Mucosa of stomach (tissue), 1 donor: Measurements from ENCODE around the gene RPP25.
A peak's percentile ranks its signal among the peaks of the same experiment; 100 is the strongest.

Source experiments
- H3K27me3 ChIP-seq: one replicate; pipeline ENCODE4 v1.7.0; 2013; ENCODE audit warnings: mild to moderate bottlenecking, low read length; ENCODE audit not compliant: control insufficient read depth, insufficient read depth
- H3K36me3 ChIP-seq: one replicate; pipeline ENCODE4 v1.7.0; 2013; ENCODE audit warnings: low read length; ENCODE audit not compliant: control insufficient read depth, insufficient read depth
- H3K4me1 ChIP-seq: one replicate; pipeline ENCODE4 v1.7.0; 2013; ENCODE audit warnings: mild to moderate bottlenecking, low read length; ENCODE audit not compliant: control insufficient read depth, insufficient read depth
- H3K4me3 ChIP-seq: one replicate; pipeline ENCODE4 v1.7.0; 2013; ENCODE audit warnings: low read length
- H3K9ac ChIP-seq: one replicate; pipeline ENCODE4 v1.7.0; 2013; ENCODE audit warnings: mild to moderate bottlenecking, low read length, moderate library complexity
- H3K9me3 ChIP-seq: one replicate; pipeline ENCODE4 v1.7.0; 2013; ENCODE audit warnings: mild to moderate bottlenecking, low read length, moderate library complexity; ENCODE audit not compliant: control insufficient read depth
- donor health status: Pancreatic carcinoma.

The RPP25 gene, protein sequence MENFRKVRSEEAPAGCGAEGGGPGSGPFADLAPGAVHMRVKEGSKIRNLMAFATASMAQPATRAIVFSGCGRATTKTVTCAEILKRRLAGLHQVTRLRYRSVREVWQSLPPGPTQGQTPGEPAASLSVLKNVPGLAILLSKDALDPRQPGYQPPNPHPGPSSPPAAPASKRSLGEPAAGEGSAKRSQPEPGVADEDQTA

DNA sequence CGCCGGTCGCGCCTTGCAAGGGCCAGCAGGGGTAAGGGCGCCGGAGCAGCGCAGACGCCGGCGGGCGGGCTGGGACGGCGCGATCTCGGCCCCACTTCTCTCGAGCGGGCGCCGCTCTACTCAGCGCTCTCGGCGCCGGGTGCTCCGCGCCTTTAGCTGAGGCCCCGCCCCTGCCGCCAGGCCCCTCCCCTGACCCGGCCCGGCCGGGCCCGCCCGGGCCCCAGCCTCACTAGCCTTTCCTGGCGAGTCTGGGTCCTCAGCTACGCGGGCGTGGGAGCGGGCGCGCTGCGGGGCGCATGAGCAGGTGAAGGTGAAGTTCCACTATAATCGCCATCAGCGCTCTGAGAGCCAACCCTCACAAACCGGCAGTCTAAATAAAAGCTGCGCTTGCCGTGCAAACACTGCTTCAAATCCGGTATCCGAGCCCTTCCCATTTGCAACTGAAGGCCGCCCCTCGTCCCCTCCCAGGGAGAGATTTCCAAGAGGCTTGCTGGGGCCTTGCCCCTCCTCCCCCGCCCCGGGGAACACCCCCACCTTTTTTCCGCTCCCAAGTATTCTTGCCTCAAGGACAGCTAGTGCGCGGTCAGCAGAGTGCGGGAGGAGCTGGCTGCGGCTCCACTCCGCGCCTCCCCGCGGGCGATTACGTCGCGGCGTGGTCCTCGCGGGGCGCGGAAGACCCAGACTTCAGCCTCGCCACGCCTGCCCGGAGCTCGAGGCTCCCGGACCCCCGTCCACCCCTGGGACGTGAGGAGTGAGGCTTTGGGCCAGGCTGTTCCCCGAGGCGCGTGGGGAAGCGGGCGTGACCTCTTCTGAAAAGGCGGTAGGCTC is at the start of gene RPP25:
TSS of gene RPP25 (minus strand) at position 125 of the 828 bp plus-strand sequence. CDS start 189 bp downstream, outside the sequence.
- Histone ChIP-seq H3K4me1 (peaks cover 51% of the 10 kb centered on the region), H3K27me3 (peaks cover 20% of the 10 kb centered on the region)

DNA sequence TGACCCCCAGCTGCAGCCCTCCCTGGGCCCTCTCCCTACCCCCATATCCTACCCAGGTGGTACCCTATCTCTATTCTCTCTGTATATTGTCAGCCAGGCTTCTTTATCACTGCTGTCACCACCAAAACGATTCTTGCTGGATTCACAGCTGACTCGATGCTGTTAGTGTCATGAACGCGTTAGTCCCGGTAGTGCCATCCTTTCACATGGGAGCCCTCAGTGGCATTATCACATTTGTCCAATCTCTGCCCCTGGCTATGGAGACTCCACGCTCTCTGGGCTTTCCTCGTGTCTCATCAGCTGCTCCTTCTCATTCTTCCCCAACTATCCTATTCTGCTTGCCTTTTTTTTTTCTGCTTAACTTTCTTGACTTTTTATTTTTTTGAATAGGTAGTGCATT is 45.8 kb upstream of the RPP25 start:
- no peak overlapping the region for H3K9ac ChIP-seq
- H3K9me3 ChIP-seq, result no peaks in the 10 kb centered on the region
- no peaks in the 10 kb centered on the region for H3K27me3 ChIP-seq
- no peak overlapping the region for H3K4me3 ChIP-seq
- H3K36me3 ChIP-seq, result no peaks in the 10 kb centered on the region
- H3K4me1 ChIP-seq, result peaks cover 21% of the 10 kb centered on the region

More for the DNA sequence above, at the start of gene RPP25:
- Histone ChIP-seq H3K9ac (peak within 1 kb of the TSS; percentile 73), H3K4me3 (peak within 1 kb of the TSS; percentile 35), H3K9me3 (no peaks in the 10 kb centered on the region), H3K36me3 (no peaks in the 10 kb centered on the region)

DNA sequence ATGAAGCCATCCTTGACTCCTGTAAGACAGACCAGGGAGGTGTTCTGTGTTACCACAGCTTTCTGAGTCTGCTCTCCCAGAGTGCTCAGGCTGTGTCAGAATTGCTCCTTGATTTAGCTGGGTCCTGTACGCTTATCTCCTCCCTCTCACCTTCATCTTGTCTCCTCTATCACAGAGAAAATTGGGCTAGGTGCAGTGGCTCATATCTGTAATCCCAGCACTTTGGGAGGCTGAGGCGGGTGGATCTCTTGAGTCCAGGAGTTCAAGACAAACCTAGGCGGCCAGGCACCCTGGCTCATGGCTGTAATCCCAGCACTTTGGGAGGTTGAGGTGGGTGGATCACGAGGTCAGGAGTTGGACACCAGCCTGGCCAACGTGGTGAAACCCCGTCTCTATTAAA is 44.7 kb upstream of the RPP25 start:
- Histone ChIP-seq H3K4me3 (no peak overlapping the region), H3K4me1 (peaks cover 32% of the 10 kb centered on the region), H3K36me3 (no peaks in the 10 kb centered on the region), H3K9me3 (no peaks in the 10 kb centered on the region), H3K27me3 (peaks cover 11% of the 10 kb centered on the region), H3K9ac (no peak overlapping the region)

DNA sequence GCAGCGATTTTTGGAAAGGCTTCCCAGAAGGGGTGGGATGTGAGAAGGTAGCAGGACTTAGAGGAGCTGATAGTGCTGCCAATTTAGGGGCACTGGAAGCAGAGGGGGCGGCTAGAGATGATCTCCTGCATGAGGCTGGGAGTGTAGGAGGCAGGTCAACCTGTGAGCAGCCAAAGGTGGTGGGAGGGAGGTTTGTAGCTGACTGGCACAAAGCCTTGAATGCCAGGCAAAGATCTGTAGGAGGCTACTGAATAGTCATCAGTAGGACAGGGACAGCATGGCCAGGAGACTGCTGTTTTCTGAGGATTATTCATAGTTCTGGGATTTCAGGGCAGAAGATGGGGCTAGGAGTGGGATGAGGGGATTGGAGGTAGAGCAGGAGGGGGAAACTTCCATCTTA is 41.0 kb upstream of the RPP25 start:
- Histone ChIP-seq H3K27me3 (peaks cover 19% of the 10 kb centered on the region), H3K4me3 (no peak overlapping the region)

DNA sequence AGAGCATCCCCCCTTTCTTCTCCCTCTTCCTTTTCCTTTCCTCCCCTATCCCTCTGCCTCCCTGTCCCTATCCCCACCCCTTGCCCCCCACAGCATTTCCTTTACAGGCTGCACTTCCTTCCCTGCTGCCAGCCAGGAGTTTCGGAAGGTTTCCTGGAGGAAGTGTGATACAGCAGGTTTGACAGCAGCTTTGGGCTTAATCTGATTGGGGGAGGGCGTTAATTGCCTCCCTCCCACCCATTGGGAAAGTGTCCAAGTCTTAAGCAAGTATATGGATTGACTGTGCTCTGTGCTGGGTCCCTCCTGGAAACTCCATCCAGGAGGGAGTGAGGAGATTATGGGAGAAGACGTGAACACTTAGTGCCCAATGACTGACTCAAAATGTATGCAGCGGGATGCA is 40.6 kb upstream of the RPP25 start:
- Histone ChIP-seq H3K27me3 (peaks cover 19% of the 10 kb centered on the region), H3K4me1 (peaks cover 39% of the 10 kb centered on the region), H3K9me3 (no peaks in the 10 kb centered on the region), H3K36me3 (no peaks in the 10 kb centered on the region), H3K9ac (no peak overlapping the region), H3K4me3 (no peak overlapping the region)

More for the DNA sequence above, 41.0 kb upstream of the RPP25 start:
- Histone ChIP-seq H3K9me3 (no peaks in the 10 kb centered on the region), H3K9ac (no peak overlapping the region), H3K36me3 (no peaks in the 10 kb centered on the region), H3K4me1 (peaks cover 39% of the 10 kb centered on the region)

DNA sequence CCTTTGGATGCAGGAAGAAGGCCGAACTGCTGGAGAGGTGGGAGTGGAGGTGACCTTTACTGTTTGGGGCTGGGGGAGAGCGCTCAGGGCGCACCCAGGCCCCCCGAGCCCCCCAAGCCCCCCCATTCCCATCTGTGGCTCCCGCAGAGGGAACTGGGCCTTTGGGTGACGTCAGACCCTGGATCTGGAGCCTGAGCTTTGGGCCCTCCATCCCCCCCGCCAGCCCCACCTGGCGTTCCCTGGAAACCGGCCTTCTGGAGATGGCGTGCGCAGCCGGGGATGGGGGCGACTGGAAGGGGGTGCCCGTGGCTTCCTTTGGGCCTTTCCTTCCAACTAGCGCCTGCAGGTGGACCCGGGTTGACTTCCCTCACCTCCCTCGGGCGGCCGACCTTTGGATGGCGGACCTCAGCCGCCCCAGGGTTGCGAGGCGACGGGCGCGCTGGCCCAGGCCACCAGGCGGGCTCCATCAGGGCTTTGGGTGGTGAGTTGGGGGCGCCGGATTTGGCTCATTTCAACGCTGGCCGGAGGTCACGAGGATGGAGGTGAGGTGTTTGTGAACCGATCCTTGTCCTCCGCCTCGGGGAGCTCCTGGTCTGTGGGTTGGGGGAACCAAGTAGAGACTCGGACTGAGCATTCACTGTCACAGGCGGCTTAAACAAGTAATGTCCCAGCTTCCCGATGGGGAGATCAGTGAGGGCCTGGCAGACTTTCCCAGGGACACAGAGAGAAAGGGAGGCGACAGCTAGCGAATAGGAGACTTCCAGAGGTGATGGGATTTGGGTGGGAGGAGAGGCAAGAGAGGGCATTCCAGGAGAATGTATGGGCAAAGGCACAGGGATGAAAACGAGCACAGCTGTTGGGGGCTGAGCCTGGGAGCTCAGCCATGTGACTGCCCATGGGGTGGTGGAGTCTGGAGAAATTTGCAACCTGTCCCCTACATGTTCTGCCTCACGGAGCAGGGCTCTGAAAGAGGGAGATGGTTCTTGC is 39.5 kb upstream of the RPP25 start:
- Histone ChIP-seq H3K36me3 (no peaks in the 10 kb centered on the region), H3K9me3 (no peaks in the 10 kb centered on the region), H3K9ac (peak overlapping the region; percentile 75), H3K4me3 (peak overlapping the region; percentile 25), H3K4me1 (peaks cover 39% of the 10 kb centered on the region), H3K27me3 (peaks cover 19% of the 10 kb centered on the region)

DNA sequence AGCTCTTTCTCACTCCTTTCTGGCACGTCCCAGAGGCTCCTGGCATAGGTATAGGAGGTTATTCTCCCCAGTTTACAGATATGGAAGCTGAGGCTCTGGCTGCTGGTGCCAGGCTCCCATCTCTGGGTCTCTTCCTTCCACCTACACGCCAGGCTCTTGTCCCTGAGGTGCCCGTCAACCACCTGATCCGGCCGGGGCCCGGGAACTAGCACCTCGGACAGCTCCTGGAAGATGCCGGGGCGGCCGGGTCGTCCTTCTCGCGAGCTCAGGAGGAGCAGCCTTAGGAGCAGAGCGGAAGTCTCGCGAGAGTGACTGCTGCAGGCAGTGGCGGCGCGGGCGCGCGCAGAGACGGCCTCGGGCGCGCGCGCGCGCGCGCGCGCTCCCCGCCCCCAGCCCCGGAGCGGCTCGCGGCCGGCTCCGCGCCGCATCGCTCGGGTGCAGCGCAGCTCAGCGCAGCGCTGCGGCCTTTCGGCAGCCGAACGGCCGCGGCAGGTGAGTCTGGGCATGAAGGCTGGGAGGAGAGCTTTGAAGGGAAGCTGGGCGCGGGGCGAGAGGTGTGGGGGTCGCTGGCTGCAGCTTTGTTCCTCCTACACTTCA is 38.7 kb upstream of the RPP25 start, which contains the start of gene SCAMP5:
TSS of gene SCAMP5 (plus strand) at position 382 of the 597 bp plus-strand sequence. CDS start 16,277 bp downstream, outside the sequence.
- H3K9ac ChIP-seq, result peak within 1 kb of the TSS; percentile 75

DNA sequence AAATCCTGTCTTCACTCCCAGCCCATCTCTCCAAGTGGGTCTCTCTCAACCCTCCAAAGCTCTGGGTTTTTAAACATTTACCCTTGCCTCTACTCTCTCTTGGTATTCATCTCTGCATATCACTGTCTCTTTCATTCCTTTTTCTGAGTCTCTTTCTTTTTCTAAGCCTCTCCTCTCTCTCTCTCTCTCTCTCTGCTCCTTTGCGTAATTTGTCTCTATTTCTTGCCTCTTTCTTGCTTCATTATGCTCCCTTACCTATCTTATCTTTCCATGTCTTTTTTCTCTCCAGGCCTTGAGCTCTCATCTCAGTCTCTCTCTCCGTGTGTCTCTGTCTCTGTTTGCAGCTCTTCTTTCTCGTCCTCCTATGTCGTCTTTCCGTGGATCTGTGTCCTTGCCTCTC is 38.1 kb upstream of the RPP25 start:
- peaks cover 30% of the 10 kb centered on the region for H3K4me1 ChIP-seq
- H3K9ac ChIP-seq, result no peak overlapping the region
- no peaks in the 10 kb centered on the region for H3K9me3 ChIP-seq
- peaks cover 19% of the 10 kb centered on the region for H3K27me3 ChIP-seq
- no peaks in the 10 kb centered on the region for H3K36me3 ChIP-seq
- H3K4me3 ChIP-seq, result no peak overlapping the region

More for the DNA sequence above, 38.7 kb upstream of the RPP25 start, which contains the start of gene SCAMP5:
- Histone ChIP-seq H3K9me3 (no peaks in the 10 kb centered on the region), H3K27me3 (peaks cover 19% of the 10 kb centered on the region), H3K4me3 (peak within 1 kb of the TSS; percentile 25), H3K36me3 (no peaks in the 10 kb centered on the region), H3K4me1 (peaks cover 34% of the 10 kb centered on the region)

DNA sequence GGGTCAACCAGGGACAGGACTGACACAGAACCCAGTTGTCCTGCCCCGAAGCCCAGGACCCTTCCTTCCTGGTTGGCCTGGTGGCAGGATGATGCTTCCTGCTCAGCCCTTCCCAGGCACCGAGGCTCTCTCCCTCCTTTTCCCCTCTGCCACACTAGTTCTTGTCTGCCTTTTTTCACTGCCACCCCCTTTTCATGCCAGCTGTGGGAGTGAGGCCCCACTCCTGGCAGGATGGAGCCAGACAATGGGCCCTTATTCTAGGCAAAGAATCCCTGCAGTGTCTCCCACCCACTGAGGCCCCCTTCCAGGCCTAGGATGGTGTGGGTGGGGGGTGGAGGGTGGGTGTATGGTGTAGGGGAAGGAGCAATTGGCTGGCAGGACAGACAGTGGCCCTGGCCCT is 37.7 kb upstream of the RPP25 start:
- H3K4me3 ChIP-seq, result no peak overlapping the region
- no peaks in the 10 kb centered on the region for H3K9me3 ChIP-seq
- H3K36me3 ChIP-seq, result no peaks in the 10 kb centered on the region
- peaks cover 19% of the 10 kb centered on the region for H3K27me3 ChIP-seq
- peaks cover 27% of the 10 kb centered on the region for H3K4me1 ChIP-seq
- H3K9ac ChIP-seq, result no peak overlapping the region

DNA sequence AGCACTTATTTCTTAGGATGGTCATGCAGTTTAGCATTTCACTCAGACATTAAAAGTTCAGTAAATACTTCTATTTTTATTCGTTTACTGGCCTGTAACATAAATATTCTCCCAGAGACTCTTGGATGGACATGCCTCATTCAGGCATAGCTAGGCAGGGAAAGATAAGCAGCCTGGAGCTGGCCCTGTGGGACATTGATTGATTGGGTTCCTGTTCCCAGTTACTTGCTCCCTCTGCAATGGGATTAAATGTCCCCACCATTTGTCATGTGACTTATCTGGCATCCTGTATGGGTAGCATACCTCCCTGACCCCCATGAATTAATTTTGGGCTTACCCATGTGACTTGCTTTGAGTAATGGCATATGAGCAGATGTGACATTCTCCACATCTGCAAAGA is 36.0 kb upstream of the RPP25 start:
- H3K4me3 ChIP-seq, result no peak overlapping the region

DNA sequence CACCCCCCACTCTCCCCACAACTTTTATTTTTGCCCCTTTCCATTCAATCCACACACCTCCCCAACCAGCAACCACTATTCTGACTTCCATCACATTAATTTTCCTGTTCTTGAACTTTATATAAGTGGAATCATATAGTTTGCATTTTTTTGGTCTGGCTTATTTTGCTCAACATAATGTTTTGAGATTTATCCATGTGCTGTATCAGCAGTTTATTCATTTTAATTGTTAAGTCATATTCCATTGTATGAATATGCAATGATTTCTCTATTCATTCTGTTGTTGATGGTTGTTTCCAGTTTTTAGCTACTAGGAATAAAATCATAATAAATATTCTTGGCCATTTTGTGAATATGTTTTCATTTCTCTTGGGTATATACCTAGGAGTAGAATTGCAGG is 33.0 kb upstream of the RPP25 start:
- H3K4me3 ChIP-seq, result no peak overlapping the region
- no peaks in the 10 kb centered on the region for H3K36me3 ChIP-seq
- H3K9me3 ChIP-seq, result no peaks in the 10 kb centered on the region
- no peaks in the 10 kb centered on the region for H3K4me1 ChIP-seq
- no peaks in the 10 kb centered on the region for H3K27me3 ChIP-seq
- no peak overlapping the region for H3K9ac ChIP-seq

More for the DNA sequence above, 36.0 kb upstream of the RPP25 start:
- Histone ChIP-seq H3K27me3 (peaks cover 19% of the 10 kb centered on the region), H3K36me3 (no peaks in the 10 kb centered on the region), H3K4me1 (peaks cover 19% of the 10 kb centered on the region), H3K9ac (no peak overlapping the region), H3K9me3 (no peaks in the 10 kb centered on the region)
